Naive thymus-derived CD8-positive, alpha-beta T cell (primary cell): ENCODE results near the gene TNRC6C. TPM values are rescaled to one million over a fixed set of nuclear protein-coding genes. Genes with fewer than 3 reads are reported as not detected.
A peak's percentile ranks its signal among the peaks of the same experiment; 100 is the strongest.

Source experiments
- ATAC-seq, 2 donors: fragments of 150-1000 bp; cut with Tn5 transposase in 1 of 2; sonication (Bioruptor Pico), chemical (Tn5 transposase) in 1 of 2; 1 replicate in 1 of 2; 2 replicates in 1 of 2; pipeline ENCODE4 v1.10.0; 2021; ENCODE audit warnings: mild to moderate bottlenecking in 2 of 2, moderate library complexity in 2 of 2
- POLR2A ChIA-PET: fragments of 350-600 bp; sonication (Branson Sonifier 250); formaldehyde crosslinking; loops from one replicate; lab custom pipeline; 2021; ENCODE audit warnings: antibody characterized with exemption; lab: Charles Lee
- DNase-seq, 10 donors: peaks; one replicate each; pipeline versions ENCODE4 v3.0.0 to v3.0.0-alpha.2; 2020 to 2022
- H3K27ac Mint-ChIP-seq, 10 donors: one replicate each; pipeline ENCODE4 v1.8.0; 2020 to 2022; ENCODE audit warnings: mild to moderate bottlenecking in 10 of 10, mixed read lengths in 10 of 10, moderate library complexity in 4 of 10, inconsistent platforms in 1 of 10
- H3K27me3 Mint-ChIP-seq, 5 donors: one replicate each; pipeline ENCODE4 v1.8.0; 2021 to 2022; ENCODE audit warnings: mixed read lengths in 5 of 5
- H3K36me3 Mint-ChIP-seq, 3 donors: one replicate each; pipeline ENCODE4 v1.8.0; 2020 to 2022; ENCODE audit warnings: mixed read lengths in 3 of 3, mild to moderate bottlenecking in 2 of 3, inconsistent platforms in 1 of 3
- H3K4me1 Mint-ChIP-seq, 4 donors: one replicate each; pipeline ENCODE4 v1.8.0; 2021 to 2022; ENCODE audit warnings: mixed read lengths in 4 of 4
- H3K4me3 Mint-ChIP-seq, 10 donors: one replicate each; pipeline ENCODE4 v1.8.0; 2020 to 2022; ENCODE audit warnings: mild to moderate bottlenecking in 10 of 10, mixed read lengths in 10 of 10, moderate library complexity in 6 of 10, inconsistent platforms in 1 of 10
- H3K9me3 Mint-ChIP-seq, 9 donors: one replicate each; pipeline ENCODE4 v1.8.0; 2020 to 2022; ENCODE audit warnings: mixed read lengths in 9 of 9, mild to moderate bottlenecking in 3 of 9, inconsistent platforms in 1 of 9, moderate library complexity in 1 of 9
- polyA plus RNA-seq, 3 donors: library from polyadenylated mRNA; unstranded; fragments of 300-500 nt; fragmentation: Illumina TruSeq; gene quantifications; one replicate each; pipeline ENCODE4 v1.2.3, GENCODE V29; 2021
- total RNA-seq, 8 experiments: library from RNA in 2 of 8; stranded (reverse) in 2 of 8; gene quantifications; one replicate each; pipeline ENCODE4 v1.2.3 and lab custom pipeline; 2021 to 2026

The TNRC6C gene
- total and polyA plus RNA-seq, 5 experiments from 2014 or later, result 4.9 to 116 (median 8.6) TPM

DNA sequence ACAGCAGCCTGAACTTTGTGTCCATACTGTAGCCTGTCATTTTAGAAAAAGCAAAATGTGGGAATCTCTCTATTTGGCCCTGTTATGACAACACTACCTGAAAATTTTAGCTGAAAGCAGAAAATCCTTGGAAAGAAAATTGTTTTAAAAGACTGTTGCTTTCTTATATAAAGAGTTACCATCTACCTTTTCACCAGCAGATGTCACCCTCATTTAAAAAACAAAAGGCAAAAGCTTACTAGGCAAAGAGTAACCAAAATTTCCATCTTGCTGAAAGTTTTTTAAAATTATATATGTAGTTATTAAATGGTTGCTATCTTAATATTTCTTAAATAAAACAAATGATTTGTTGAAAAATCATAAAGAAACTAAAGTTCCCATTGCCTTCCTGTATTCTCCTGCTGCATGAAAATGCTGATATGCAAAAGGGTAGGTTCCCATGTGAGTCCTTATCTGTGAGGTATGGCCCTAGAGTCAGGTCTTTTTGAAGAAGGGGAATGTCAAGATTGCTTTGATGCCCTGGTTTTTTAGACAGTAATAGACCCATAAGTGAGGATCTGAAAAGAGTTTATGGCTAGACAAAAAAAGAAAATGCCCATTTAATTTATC lies 61.0 kb downstream of the TNRC6C start:
- peaks cover 0 to 34% (median 2%) of the 10 kb centered on the region in 3 donors for H3K36me3 Mint-ChIP-seq
- no peaks in the 10 kb centered on the region for H3K9me3 Mint-ChIP-seq
- H3K27me3 Mint-ChIP-seq, result no peaks in the 10 kb centered on the region
- peaks cover 12 to 27% (median 22%) of the 10 kb centered on the region in 4 donors for H3K4me1 Mint-ChIP-seq
- ATAC-seq (peak in 1 of 2 donors; percentile 42), DNase-seq (peak in 2 of 10 donors; percentile 23 to 34)
- peak overlapping the region in 3 of 10 donors; percentile 22 to 61 (median 33) for H3K27ac Mint-ChIP-seq
- POLR2A ChIA-PET, result interaction anchor here (1.3 kb wide), 1 partner anchor 61 kb away, joined by 4 read pairs; the partner anchor contains the start of gene TNRC6C
- no peak overlapping the region for H3K4me3 Mint-ChIP-seq

DNA sequence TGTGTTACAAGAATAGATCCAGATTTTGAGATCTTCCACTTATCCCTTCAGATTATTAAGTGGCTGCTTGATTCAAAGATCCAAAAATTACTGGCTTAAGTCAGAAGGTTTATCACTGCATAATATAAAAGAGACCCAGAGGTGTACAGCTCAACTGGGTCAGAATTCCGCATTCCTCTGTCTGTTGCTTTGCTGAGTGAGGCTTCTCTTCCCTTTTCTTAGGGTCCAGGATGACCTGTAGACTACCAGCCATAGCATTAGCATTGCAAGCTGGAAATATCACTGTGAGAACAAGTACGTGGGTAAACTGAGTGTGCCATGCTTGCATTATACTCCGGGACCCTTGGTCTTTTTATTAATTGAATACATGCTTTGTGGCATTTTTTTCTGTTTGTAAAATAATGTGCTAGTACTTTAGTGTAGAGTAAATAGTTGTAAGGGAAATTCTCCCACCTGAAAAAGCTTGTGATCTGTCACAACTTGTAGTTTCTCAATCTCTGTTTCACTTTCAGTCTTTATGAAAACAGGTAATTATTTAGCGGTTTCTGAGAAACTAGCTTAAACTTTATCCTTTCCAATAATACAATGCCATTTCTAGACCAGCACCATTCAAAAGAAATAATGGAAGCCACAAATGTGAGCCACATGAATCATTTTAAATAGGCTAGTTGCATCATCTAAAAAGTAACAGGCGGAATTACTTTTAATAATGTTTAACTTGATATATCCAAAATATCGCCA lies 61.6 kb downstream of the TNRC6C start:
- ATAC-seq (no peak), DNase-seq (no peak)
- no peaks in the 10 kb centered on the region for H3K27me3 Mint-ChIP-seq

DNA sequence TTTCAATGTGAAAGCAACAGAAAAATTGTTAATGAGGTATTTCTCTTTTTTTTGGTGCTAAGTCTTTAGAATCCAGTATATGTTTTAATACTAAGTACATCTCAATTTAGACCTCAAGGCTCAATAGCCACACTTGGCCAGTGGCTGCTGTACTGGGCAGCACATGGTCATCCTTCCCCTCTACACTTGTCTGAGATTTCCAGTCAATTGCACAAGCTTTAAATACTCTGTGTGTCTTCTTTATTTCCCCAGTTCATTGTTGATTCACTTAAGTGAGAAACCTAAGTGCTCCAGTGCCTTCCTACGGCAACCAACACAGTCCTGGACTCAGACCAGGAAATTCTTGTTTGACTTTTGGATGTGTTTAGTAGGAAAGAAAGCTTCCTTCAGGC lies 62.2 kb downstream of the TNRC6C start:
- DNase-seq, result no peak
- Mint-ChIP-seq H3K9me3 (no peaks in the 10 kb centered on the region), H3K36me3 (peaks cover 0 to 40% (median 6%) of the 10 kb centered on the region in 3 donors), H3K27ac (peak overlapping the region in 2 of 10 donors; percentile 33 to 36), H3K27me3 (no peaks in the 10 kb centered on the region), H3K4me3 (no peak overlapping the region), H3K4me1 (peaks cover 15 to 27% (median 23%) of the 10 kb centered on the region in 4 donors)
- no peak for ATAC-seq
- POLR2A ChIA-PET, result no interaction called here

More for the DNA sequence above, 61.6 kb downstream of the TNRC6C start:
- H3K36me3 Mint-ChIP-seq, result peaks cover 0 to 39% (median 6%) of the 10 kb centered on the region in 3 donors
- no peak overlapping the region for H3K4me3 Mint-ChIP-seq
- H3K27ac Mint-ChIP-seq, result peak overlapping the region in 4 of 10 donors; percentile 11 to 48 (median 30)
- POLR2A ChIA-PET, result interaction anchor here (1.3 kb wide), 1 partner anchor 62 kb away, joined by 4 read pairs; the partner anchor contains the start of gene TNRC6C
- peaks cover 14 to 27% (median 23%) of the 10 kb centered on the region in 4 donors for H3K4me1 Mint-ChIP-seq
- H3K9me3 Mint-ChIP-seq, result no peaks in the 10 kb centered on the region

DNA sequence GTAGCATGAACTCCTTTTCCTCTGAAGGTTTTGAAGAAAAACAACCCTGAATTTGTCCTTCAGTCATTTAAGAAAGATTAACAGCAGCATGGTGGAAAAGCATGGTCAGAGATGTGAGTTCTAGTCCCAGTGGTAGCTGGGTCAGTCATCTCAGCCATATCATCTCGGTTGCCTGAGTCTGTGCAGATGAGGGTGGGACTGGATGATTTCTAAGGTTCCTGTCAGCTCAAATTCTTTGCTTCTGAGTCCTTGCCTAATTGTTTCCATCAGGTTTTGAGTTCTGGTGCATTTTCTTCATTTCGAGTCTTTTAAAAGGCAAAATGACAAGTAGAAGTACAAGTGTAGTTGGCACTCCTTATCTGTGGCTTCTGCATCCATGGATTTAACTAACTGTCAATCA lies 63.9 kb downstream of the TNRC6C start:
- no peak for ATAC-seq
- H3K27ac Mint-ChIP-seq, result peak overlapping the region in 3 of 10 donors; percentile 2 to 60 (median 20)
- H3K4me1 Mint-ChIP-seq, result peaks cover 19 to 42% (median 36%) of the 10 kb centered on the region in 4 donors

DNA sequence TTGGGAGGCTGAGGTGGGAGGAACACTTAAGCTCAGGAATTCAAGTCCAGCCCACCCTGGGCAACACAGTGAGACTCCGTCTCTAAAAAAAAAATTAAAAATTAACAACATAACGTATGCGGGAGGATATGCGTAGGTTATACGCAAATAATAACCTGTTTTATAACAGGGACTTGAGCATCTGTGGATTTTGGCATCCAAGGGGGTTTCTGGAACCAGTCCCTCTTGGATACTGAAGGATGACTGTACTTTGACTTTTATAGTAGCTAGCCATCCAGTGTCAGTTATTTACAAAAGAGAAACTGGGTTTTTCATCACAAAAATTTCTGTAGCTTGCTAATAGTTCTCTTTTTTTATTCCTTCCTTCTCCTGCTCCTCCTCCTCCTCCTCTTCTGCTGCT lies 64.5 kb downstream of the TNRC6C start:
- peaks cover 0 to 41% (median 8%) of the 10 kb centered on the region in 3 donors for H3K36me3 Mint-ChIP-seq
- POLR2A ChIA-PET, result no interaction called here
- peaks cover 21 to 47% (median 41%) of the 10 kb centered on the region in 4 donors for H3K4me1 Mint-ChIP-seq
- H3K27me3 Mint-ChIP-seq, result no peaks in the 10 kb centered on the region
- no peak overlapping the region for H3K4me3 Mint-ChIP-seq
- peak overlapping the region in 2 of 10 donors; percentile 31 for H3K27ac Mint-ChIP-seq
- DNase-seq (no peak), ATAC-seq (no peak)
- no peaks in the 10 kb centered on the region for H3K9me3 Mint-ChIP-seq

More for the DNA sequence above, 63.9 kb downstream of the TNRC6C start:
- peaks cover 0 to 40% (median 8%) of the 10 kb centered on the region in 3 donors for H3K36me3 Mint-ChIP-seq
- H3K9me3 Mint-ChIP-seq, result no peaks in the 10 kb centered on the region
- DNase-seq, result no peak
- POLR2A ChIA-PET, result no interaction called here
- H3K27me3 Mint-ChIP-seq, result no peaks in the 10 kb centered on the region
- H3K4me3 Mint-ChIP-seq, result no peak overlapping the region

DNA sequence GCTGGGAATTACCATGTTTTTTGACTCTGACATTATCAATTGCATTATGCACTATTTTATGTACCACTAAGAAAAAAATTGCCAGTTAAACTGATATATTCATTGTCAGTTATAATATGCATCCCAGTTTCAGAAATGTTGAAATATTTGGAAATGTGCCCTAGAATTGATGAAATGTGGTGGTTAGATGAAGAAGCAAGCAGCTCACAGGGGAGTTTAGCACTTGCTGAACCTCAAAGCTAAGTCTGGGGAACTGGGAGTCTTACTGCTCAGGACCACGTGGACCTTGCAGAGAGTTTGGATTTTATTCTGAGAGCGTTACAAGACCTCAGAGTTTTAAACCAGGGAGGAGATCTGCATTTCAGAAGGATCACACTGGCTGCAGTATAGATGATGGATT lies 67.9 kb downstream of the TNRC6C start:
- ATAC-seq, result no peak
- DNase-seq, result no peak
- peaks cover 0 to 42% (median 8%) of the 10 kb centered on the region in 3 donors for H3K36me3 Mint-ChIP-seq
- H3K27me3 Mint-ChIP-seq, result no peaks in the 10 kb centered on the region
- H3K4me3 Mint-ChIP-seq, result no peak overlapping the region
- H3K4me1 Mint-ChIP-seq, result peaks cover 18 to 31% (median 23%) of the 10 kb centered on the region in 4 donors
- peak overlapping the region in 9 of 10 donors; percentile 23 to 85 (median 54) for H3K27ac Mint-ChIP-seq
- no peaks in the 10 kb centered on the region for H3K9me3 Mint-ChIP-seq
- POLR2A ChIA-PET, result no interaction called here

DNA sequence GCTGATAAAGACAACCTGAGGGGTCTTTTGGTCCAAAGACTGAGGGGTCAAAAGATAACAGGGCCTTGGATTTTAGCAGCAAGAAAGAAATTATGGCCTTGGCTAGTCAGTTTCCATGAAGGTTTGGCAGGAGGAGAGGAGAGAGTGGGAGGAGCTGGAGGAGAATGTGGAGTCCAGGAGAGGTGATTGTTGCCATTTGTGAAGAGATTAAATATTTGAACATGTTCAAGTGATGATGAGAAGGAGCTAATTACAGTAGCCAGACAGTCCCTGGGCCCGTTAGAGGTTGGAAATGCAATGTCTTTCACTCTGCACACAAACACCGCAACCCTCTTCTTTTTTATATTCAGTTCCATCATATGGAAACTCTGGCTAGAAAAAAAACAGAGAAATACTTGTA lies 68.6 kb downstream of the TNRC6C start:
- POLR2A ChIA-PET, result no interaction called here
- Mint-ChIP-seq H3K27ac (peak overlapping the region; percentile 23 to 85 (median 49)), H3K27me3 (no peaks in the 10 kb centered on the region), H3K4me1 (peaks cover 18 to 37% (median 24%) of the 10 kb centered on the region in 4 donors), H3K9me3 (no peaks in the 10 kb centered on the region), H3K36me3 (peaks cover 0 to 47% (median 10%) of the 10 kb centered on the region in 3 donors), H3K4me3 (peak overlapping the region in 1 of 10 donors; percentile 1)
- DNase-seq (no peak), ATAC-seq (no peak)

DNA sequence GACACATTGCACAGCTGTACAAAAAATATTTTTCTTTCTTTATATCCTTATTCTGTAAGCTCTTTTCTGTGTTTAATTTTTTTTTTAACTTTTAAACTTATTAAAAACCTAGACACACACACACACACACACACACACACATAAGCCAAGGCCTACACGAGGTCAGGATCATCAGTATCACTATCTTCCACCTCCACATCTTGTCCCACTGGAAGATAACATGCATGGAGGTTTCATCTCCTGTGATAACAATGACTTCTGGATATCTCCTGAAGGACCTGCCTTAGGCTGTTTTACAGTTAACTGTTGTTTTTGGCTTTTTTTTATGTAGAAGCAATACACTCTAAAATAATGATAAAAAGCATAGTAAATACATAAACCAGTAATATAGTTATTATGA lies 71.2 kb downstream of the TNRC6C start:
- H3K27me3 Mint-ChIP-seq, result no peaks in the 10 kb centered on the region
- no peak for ATAC-seq
- no peak for DNase-seq
- peaks cover 0 to 56% (median 15%) of the 10 kb centered on the region in 3 donors for H3K36me3 Mint-ChIP-seq
- POLR2A ChIA-PET, result no interaction called here
- H3K9me3 Mint-ChIP-seq, result no peaks in the 10 kb centered on the region
- H3K4me1 Mint-ChIP-seq, result peaks cover 20 to 48% (median 28%) of the 10 kb centered on the region in 4 donors
- no peak overlapping the region for H3K27ac Mint-ChIP-seq
- H3K4me3 Mint-ChIP-seq, result no peak overlapping the region

DNA sequence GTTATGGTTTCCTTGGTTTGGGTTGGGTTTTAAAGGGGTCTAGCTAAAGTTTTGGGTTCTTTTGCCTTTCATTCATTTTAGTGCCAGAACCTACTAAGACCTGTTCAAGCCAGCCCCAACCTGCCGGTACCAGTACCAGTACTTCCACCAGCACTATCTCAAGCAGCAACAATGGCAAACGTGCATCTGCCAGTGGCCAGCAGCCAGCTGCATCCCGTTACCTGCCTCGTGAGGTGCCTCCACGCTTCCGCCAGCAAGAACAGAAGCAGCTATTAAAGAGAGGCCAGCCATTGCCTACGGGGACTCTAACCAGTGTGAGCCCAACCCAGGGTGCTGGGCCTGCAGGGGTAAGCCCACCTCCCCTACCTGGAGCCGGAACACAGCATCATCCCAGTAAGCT lies 72.9 kb downstream of the TNRC6C start:
- DNase-seq (no peak), ATAC-seq (no peak)
- Mint-ChIP-seq H3K27me3 (no peaks in the 10 kb centered on the region), H3K27ac (peak overlapping the region in 1 of 10 donors; percentile 53), H3K4me1 (peaks cover 19 to 44% (median 26%) of the 10 kb centered on the region in 4 donors), H3K4me3 (no peak overlapping the region), H3K9me3 (no peaks in the 10 kb centered on the region), H3K36me3 (peaks cover 0 to 67% (median 11%) of the 10 kb centered on the region in 3 donors)
- POLR2A ChIA-PET, result interaction anchor here (1.2 kb wide), 1 partner anchor 73 kb away, joined by 4 read pairs; the partner anchor contains the start of gene TNRC6C

DNA sequence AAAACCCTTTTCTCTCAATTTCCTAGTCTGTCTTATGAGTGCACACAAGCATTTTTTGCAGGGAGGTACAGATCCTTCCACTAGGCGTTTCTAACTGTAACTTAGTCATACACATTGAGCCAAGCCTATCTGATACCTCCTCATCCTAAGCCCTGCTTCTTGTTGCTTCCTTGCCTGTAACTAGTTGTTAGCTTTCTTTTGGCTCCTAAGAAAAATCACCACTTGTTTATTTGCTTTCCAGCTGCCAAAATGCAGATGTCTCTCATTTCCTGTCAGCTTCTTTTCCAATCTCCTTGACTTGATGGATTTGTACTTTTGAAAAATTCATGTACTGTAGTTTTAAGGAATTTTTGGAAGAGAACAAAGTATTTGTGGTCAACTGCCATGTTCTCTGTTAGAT lies 73.7 kb downstream of the TNRC6C start:
- POLR2A ChIA-PET, result interaction anchor here (1.2 kb wide), 1 partner anchor 74 kb away, joined by 4 read pairs; the partner anchor contains the start of gene TNRC6C
- H3K9me3 Mint-ChIP-seq, result no peaks in the 10 kb centered on the region
- H3K4me3 Mint-ChIP-seq, result no peak overlapping the region
- no peak for DNase-seq
- peaks cover 12 to 39% (median 20%) of the 10 kb centered on the region in 4 donors for H3K4me1 Mint-ChIP-seq
- no peak for ATAC-seq
- H3K27ac Mint-ChIP-seq, result peak overlapping the region in 5 of 10 donors; percentile 14 to 61 (median 40)
- H3K27me3 Mint-ChIP-seq, result no peaks in the 10 kb centered on the region
- peaks cover 0 to 67% (median 13%) of the 10 kb centered on the region in 3 donors for H3K36me3 Mint-ChIP-seq

DNA sequence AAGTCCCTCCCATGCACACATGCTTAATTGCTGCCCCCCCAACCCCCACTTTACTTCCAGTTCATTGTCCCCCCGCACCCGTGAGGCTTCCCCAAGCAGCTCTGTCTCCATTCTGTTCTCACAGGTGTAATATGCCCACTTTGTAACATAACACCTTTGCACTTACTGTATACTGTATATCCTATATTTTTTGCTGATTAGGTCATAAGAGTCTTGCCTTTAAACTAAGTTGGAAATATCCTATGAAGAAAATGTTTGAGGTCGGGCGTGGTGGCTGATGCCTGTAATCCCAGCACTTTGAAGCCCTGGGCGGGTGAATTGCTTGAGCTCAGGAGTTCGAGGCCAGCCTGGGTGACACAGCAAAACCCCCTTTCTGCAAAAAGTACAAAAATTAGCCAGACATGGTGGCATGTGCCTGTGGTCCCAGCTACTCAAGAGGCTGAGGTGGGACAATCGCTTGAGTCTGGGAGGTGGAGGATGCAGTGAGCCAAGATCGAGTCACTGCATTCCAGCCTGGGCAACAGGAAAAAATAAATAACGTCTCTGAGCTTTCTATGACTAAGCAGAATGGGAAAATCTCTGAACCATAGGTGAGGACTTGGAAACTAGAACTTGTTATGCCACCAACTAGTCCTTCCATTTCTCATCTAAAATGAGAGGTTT lies 76.1 kb downstream of the TNRC6C start:
- ATAC-seq (no peak), DNase-seq (no peak)
- no peaks in the 10 kb centered on the region for H3K27me3 Mint-ChIP-seq
- peak overlapping the region in 8 of 10 donors; percentile 11 to 85 (median 43) for H3K27ac Mint-ChIP-seq
- POLR2A ChIA-PET, result no interaction called here
- peaks cover 5 to 80% (median 23%) of the 10 kb centered on the region in 3 donors for H3K36me3 Mint-ChIP-seq
- no peaks in the 10 kb centered on the region for H3K9me3 Mint-ChIP-seq
- H3K4me3 Mint-ChIP-seq, result no peak overlapping the region
- peaks cover 4 to 42% (median 15%) of the 10 kb centered on the region in 4 donors for H3K4me1 Mint-ChIP-seq

DNA sequence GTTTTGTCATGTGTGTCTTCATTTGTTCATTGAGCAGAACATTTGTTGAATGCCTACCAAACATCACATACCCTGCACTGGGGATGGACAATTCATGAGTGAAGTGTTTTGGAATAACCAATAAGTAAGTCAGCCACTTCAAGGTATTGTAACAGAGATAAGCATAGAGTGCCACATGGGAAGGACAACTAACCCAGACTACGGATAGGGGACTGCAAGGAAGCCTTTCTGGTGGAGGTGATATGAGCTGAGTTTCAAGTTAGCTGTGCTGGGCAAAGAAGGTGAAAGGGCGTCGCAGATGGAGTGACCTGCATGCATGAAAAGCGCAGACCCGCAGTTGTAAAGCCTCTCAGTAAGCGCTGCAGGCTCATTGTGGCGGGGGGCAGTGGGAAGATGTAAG lies 78.8 kb downstream of the TNRC6C start:
- DNase-seq (no peak), ATAC-seq (no peak)
- Mint-ChIP-seq H3K9me3 (no peaks in the 10 kb centered on the region), H3K27ac (peak overlapping the region in 1 of 10 donors; percentile 53), H3K4me1 (peaks cover 21 to 52% (median 26%) of the 10 kb centered on the region in 4 donors), H3K4me3 (no peak overlapping the region), H3K36me3 (peaks cover 5 to 76% (median 20%) of the 10 kb centered on the region in 3 donors), H3K27me3 (no peaks in the 10 kb centered on the region)
- POLR2A ChIA-PET, result no interaction called here
